Measurements from ENCODE around the gene TNS3. TPM values are rescaled to one million over a fixed set of nuclear protein-coding genes. Genes with fewer than 3 reads are reported as not detected.

Gene TNS3
- total RNA-seq, 1 donor from 2014 or later, result 426 TPM

DNA sequence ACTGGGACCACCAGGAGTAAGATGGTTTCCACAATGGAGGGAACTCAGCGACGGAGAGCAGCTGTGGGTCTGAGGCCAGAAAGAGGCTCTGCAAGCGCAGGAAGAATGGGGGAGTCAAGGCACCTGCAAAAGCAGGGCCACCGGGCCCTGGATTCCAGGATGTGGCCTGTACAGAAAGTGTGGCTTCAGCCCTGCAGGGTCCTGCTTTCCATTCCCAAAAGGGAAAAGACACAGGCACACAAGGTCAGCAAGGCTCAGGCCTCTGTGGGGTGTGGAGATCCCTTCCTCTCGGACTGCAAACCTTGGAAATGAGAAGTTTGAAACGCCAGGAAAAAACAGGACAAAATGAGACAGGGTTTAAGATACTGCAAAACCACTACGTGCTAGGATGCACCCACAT, 232.5 kb downstream of the TNS3 start:
- peak overlapping the region; percentile 50 for H3K27ac Mint-ChIP-seq (ENCODE audit: unreplicated experiment)
- TF ChIP-seq, protein P1, sequence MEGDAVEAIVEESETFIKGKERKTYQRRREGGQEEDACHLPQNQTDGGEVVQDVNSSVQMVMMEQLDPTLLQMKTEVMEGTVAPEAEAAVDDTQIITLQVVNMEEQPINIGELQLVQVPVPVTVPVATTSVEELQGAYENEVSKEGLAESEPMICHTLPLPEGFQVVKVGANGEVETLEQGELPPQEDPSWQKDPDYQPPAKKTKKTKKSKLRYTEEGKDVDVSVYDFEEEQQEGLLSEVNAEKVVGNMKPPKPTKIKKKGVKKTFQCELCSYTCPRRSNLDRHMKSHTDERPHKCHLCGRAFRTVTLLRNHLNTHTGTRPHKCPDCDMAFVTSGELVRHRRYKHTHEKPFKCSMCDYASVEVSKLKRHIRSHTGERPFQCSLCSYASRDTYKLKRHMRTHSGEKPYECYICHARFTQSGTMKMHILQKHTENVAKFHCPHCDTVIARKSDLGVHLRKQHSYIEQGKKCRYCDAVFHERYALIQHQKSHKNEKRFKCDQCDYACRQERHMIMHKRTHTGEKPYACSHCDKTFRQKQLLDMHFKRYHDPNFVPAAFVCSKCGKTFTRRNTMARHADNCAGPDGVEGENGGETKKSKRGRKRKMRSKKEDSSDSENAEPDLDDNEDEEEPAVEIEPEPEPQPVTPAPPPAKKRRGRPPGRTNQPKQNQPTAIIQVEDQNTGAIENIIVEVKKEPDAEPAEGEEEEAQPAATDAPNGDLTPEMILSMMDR (IDR thresholded peaks at IDR 0.05), result no peak
- H3K9me3 Mint-ChIP-seq (ENCODE audit: low read depth), result no peaks in the 10 kb centered on the region
- no peaks in the 10 kb centered on the region for H3K27me3 Mint-ChIP-seq (ENCODE audit: low read depth)
- H3K4me3 Mint-ChIP-seq (ENCODE audit: unreplicated experiment), result no peak overlapping the region
- H3K36me3 Mint-ChIP-seq (ENCODE audit: low read depth), result peaks cover 24% of the 10 kb centered on the region
- no peak for DNase-seq (ENCODE audit: low spot score)
- H3K4me1 Mint-ChIP-seq (ENCODE audit: low read depth), result peaks cover 61% of the 10 kb centered on the region

DNA sequence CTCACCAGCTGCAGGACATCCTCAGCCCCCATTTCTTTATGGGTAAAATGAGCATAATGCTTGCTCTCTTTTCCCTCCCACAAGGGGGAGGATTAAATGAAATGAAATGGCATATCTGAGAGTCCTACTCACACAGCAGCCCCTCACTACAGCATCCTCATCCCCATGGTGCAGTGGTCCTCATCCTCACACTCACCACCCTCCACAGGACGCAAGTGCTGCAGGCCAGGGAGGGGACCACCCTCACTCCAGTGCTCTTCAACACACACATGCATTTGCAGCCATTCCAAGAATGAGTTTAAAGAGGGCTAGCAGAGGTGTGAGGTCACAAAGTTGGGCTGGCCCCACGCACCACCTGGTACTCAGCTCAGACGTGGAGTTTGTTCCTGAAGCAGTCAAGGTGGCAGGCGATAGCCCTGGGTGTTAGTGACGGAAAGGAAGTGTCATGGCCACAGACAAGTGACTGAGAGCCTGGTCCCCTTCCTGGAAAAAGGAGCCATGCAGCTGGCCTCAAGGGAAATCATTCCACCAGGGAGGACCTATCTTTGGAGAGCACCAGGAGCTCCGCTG, 234.0 kb downstream of the TNS3 start:
- Mint-ChIP-seq H3K4me3 (ENCODE audit: unreplicated experiment) (no peak overlapping the region), H3K36me3 (ENCODE audit: low read depth) (peaks cover 32% of the 10 kb centered on the region), H3K9me3 (ENCODE audit: low read depth) (no peaks in the 10 kb centered on the region), H3K27me3 (ENCODE audit: low read depth) (no peaks in the 10 kb centered on the region), H3K4me1 (ENCODE audit: low read depth) (peaks cover 57% of the 10 kb centered on the region), H3K27ac (ENCODE audit: unreplicated experiment) (peak overlapping the region; percentile 46)
- no peak for DNase-seq (ENCODE audit: low spot score)
- TF ChIP-seq, protein P1 (IDR thresholded peaks at IDR 0.05), result no peak

DNA sequence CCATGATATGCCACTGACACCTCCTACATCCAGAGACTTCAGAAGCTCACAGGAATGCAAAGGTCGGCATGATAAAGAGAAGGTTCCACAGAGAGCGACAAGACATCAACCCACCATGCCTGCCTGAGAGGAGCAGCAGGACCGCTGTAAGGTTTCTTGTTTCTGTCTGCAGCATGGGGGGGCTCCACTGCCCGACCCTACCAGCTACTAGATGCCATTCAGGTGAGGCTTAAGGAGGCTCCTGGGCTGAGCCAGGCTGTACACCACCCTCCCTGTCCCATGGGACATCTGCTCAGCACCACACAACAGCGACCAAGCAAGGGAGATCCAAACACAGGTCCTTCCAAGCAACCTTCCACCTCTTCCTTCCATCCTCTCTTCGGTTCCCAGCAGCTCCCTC, 234.6 kb downstream of the TNS3 start:
- H3K27ac Mint-ChIP-seq (ENCODE audit: unreplicated experiment), result peak overlapping the region; percentile 46

GRCh38 chr7:47346377-47346914, 235.5 kb downstream of the TNS3 start:
- DNase-seq (ENCODE audit: low spot score), result peak; percentile 62
- TF ChIP-seq, protein P1 (IDR thresholded peaks at IDR 0.05), result no peak
- peaks cover 41% of the 10 kb centered on the region for H3K36me3 Mint-ChIP-seq (ENCODE audit: low read depth)
- no peaks in the 10 kb centered on the region for H3K9me3 Mint-ChIP-seq (ENCODE audit: low read depth)
- peak overlapping the region; percentile 22 for H3K27ac Mint-ChIP-seq (ENCODE audit: unreplicated experiment)
- H3K4me3 Mint-ChIP-seq (ENCODE audit: unreplicated experiment), result no peak overlapping the region
- H3K4me1 Mint-ChIP-seq (ENCODE audit: low read depth), result peaks cover 70% of the 10 kb centered on the region
- no peaks in the 10 kb centered on the region for H3K27me3 Mint-ChIP-seq (ENCODE audit: low read depth)

More for the DNA sequence above, 234.6 kb downstream of the TNS3 start:
- DNase-seq (ENCODE audit: low spot score), result no peak
- no peaks in the 10 kb centered on the region for H3K27me3 Mint-ChIP-seq (ENCODE audit: low read depth)
- H3K36me3 Mint-ChIP-seq (ENCODE audit: low read depth), result peaks cover 35% of the 10 kb centered on the region
- H3K4me1 Mint-ChIP-seq (ENCODE audit: low read depth), result peaks cover 62% of the 10 kb centered on the region
- no peak overlapping the region for H3K4me3 Mint-ChIP-seq (ENCODE audit: unreplicated experiment)
- no peaks in the 10 kb centered on the region for H3K9me3 Mint-ChIP-seq (ENCODE audit: low read depth)
- TF ChIP-seq, protein P1 (IDR thresholded peaks at IDR 0.05), result no peak

DNA sequence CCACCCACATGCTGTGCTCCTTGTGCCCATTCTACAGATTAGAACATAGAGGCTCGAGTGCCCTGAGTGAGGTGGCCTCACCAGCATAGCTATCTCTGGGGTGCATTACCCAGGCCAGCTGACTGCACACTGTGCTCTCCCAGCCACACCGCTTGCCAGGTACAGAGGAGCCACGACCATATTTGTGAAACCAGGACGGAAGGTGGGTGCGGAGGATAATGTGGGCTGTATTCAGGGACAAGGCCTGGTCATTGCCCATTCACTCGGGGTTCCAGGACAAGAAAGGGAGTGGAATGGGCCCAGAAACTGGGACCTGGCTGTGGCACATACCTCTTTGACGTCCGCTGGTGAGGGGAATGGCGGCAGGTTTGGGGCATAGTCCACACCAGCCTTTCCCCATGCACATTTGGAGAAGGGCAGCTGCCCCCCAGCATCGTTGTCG, 236.0 kb downstream of the TNS3 start:
- TF ChIP-seq, protein P1 (IDR thresholded peaks at IDR 0.05), result no peak
- Mint-ChIP-seq H3K27ac (ENCODE audit: unreplicated experiment) (peak overlapping the region; percentile 63), H3K27me3 (ENCODE audit: low read depth) (no peaks in the 10 kb centered on the region), H3K9me3 (ENCODE audit: low read depth) (no peaks in the 10 kb centered on the region), H3K4me1 (ENCODE audit: low read depth) (peaks cover 72% of the 10 kb centered on the region), H3K4me3 (ENCODE audit: unreplicated experiment) (no peak overlapping the region), H3K36me3 (ENCODE audit: low read depth) (peaks cover 42% of the 10 kb centered on the region)
- peak; percentile 60 for DNase-seq (ENCODE audit: low spot score)

Measured in chondrocyte (in vitro differentiated cells).